ENCODE results near the gene OGFOD3.
"Not testable (repeated sequence)": the region's sequence is repeated elsewhere in the genome, so short reads cannot be mapped to it uniquely, and the experiment has no call there.

Gene OGFOD3

GRCh38 chr17:82386881-82387704, 31.3 kb downstream of the OGFOD3 start:
- no peak for DNase-seq (ENCODE audit: low read depth)

GRCh38 chr17:82386255-82386831, 32.0 kb downstream of the OGFOD3 start:
- DNase-seq (ENCODE audit: low read depth), result no peak

- DNase-seq (ENCODE audit: low read depth), result no peak
These were observed 32.7 kb downstream of the OGFOD3 start for GRCh38 chr17:82385559-82386254.

GRCh38 chr17:82384730-82385481, 33.5 kb downstream of the OGFOD3 start:
- no peak for DNase-seq (ENCODE audit: low read depth)

GRCh38 chr17:82384051-82384729, 34.2 kb downstream of the OGFOD3 start:
- DNase-seq (ENCODE audit: low read depth), result no peak

GRCh38 chr17:82383411-82383810, 35.0 kb downstream of the OGFOD3 start:
- DNase-seq (ENCODE audit: low read depth), result no peak

GRCh38 chr17:82382933-82383255, 35.5 kb downstream of the OGFOD3 start:
- DNase-seq (ENCODE audit: low read depth), result no peak

- DNase-seq (ENCODE audit: low read depth), result not testable (repeated sequence)
These were observed 36.0 kb downstream of the OGFOD3 start for GRCh38 chr17:82382220-82382932.

- DNase-seq (ENCODE audit: low read depth), result not testable (repeated sequence)
These were observed 36.7 kb downstream of the OGFOD3 start for GRCh38 chr17:82381703-82382009.

GRCh38 chr17:82380860-82381702, 37.3 kb downstream of the OGFOD3 start:
- no peak for DNase-seq (ENCODE audit: low read depth)

GRCh38 chr17:82378741-82379021, 39.7 kb downstream of the OGFOD3 start:
- no peak for DNase-seq (ENCODE audit: low read depth)

- no peak for DNase-seq (ENCODE audit: low read depth)
These were observed 40.3 kb downstream of the OGFOD3 start for GRCh38 chr17:82377924-82378740.

- not testable (repeated sequence) for DNase-seq (ENCODE audit: low read depth)
These were observed 41.1 kb downstream of the OGFOD3 start for GRCh38 chr17:82377294-82377693.

GRCh38 chr17:82376042-82376730, 42.2 kb downstream of the OGFOD3 start:
- no peak for DNase-seq (ENCODE audit: low read depth)

GRCh38 chr17:82375359-82376041, 42.9 kb downstream of the OGFOD3 start:
- DNase-seq (ENCODE audit: low read depth), result no peak

GRCh38 chr17:82374626-82375331, 43.6 kb downstream of the OGFOD3 start:
- no peak for DNase-seq (ENCODE audit: low read depth)

- DNase-seq (ENCODE audit: low read depth), result no peak
These were observed 44.4 kb downstream of the OGFOD3 start for GRCh38 chr17:82373731-82374625.

Data from GM04504 (cell line).